Measurements from ENCODE around the gene WASF1. TPM values are rescaled to one million over a fixed set of nuclear protein-coding genes. Genes with fewer than 3 reads are reported as not detected.

WASF1 gene
- total and polyA plus RNA-seq, 2 donors (not counting 3 experiments of a cell fraction or from before 2014, with no cell fraction given): 20.9 to 27.5 TPM

GRCh38 chr6:110085285-110085684, 94.2 kb downstream of the WASF1 start:
- Histone ChIP-seq H3K27me3 (ENCODE audit: control insufficient read depth in 2 of 2, insufficient read depth in 2 of 2, low read length in 2 of 2) (no peaks in the 10 kb centered on the region), H3K36me3 (ENCODE audit: control insufficient read depth in 2 of 2, extremely low read depth in 1 of 2, insufficient read depth in 2 of 2, low read length in 2 of 2) (no peaks in the 10 kb centered on the region), H3K9me1 (replicated peaks; ENCODE audit: control insufficient read depth, extremely low read depth, insufficient read depth, low read length) (no peaks in the 10 kb centered on the region), H3K4me3 (replicated peaks in 1 of 3; ENCODE audit: insufficient read depth in 1 of 3, low read depth in 1 of 3, low read length in 3 of 3) (no peak overlapping the region), H3K27ac (ENCODE audit: insufficient read depth, low read depth, low read length) (no peak overlapping the region), H4K20me1 (replicated peaks; ENCODE audit: control insufficient read depth, extremely low read depth, insufficient read depth, low read length) (no peaks in the 10 kb centered on the region), H3K4me2 (ENCODE audit: insufficient read depth, low read length) (no peak overlapping the region), H3K79me2 (ENCODE audit: control insufficient read depth, insufficient read depth, low read length) (no peaks in the 10 kb centered on the region), H3K4me1 (ENCODE audit: control insufficient read depth, extremely low read depth, insufficient read depth, low read length) (no peaks in the 10 kb centered on the region), H3K9ac (replicated peaks; ENCODE audit: extremely low read depth, insufficient read depth, low read length) (no peak overlapping the region), H3K9me3 (replicated peaks; ENCODE audit: control insufficient read depth, insufficient read depth, low read length) (no peaks in the 10 kb centered on the region), H2AFZ (ENCODE audit: low read depth, low read length) (no peak overlapping the region)
- no TSS peak for BruUV-seq (replicated peaks)
- no peak for FAIRE-seq
- intact Hi-C loops (cut with micrococcal nuclease): no loop called here
- POLR2A ChIA-PET: no interaction called here
- dilution Hi-C loops (cut with MboI; ENCODE audit: extremely low pct_ligation_motif_present, low sequenced_read_pairs): no loop called here
- no peak for TF ChIP-seq GATA2 (IDR thresholded peaks at IDR 0.05; ENCODE audit: insufficient read depth, insufficient read length, low read depth, low read length)
- TF ChIP-seq MAX (IDR thresholded peaks at IDR 0.05; ENCODE audit: insufficient read depth, insufficient read length): no peak
- no peak for TF ChIP-seq POLR2A (IDR thresholded peaks at IDR 0.05; ENCODE audit: low read depth, low read length)
- TF ChIP-seq JUN (IDR thresholded peaks at IDR 0.05; ENCODE audit: borderline replicate concordance, insufficient read depth, insufficient read length, low read depth): no peak
- no peak for TF ChIP-seq MYC (IDR thresholded peaks at IDR 0.05; ENCODE audit: low read depth, low read length)
- TF ChIP-seq CTCF (IDR thresholded peaks at IDR 0.05; ENCODE audit: extremely low read depth in 1 of 2, insufficient read depth in 1 of 2, low read depth in 1 of 2, low read length in 2 of 2): no peak
- no peak for TF ChIP-seq FOS (IDR thresholded peaks at IDR 0.05; ENCODE audit: borderline replicate concordance, insufficient read depth, low read length)
- no peak for TF ChIP-seq POLR2AphosphoS5 (IDR thresholded peaks at IDR 0.05; ENCODE audit: insufficient read depth, low read depth, low read length)
- no peak for TF ChIP-seq EZH2 (IDR thresholded peaks at IDR 0.05; ENCODE audit: borderline replicate concordance, low read depth, low read length, severe bottlenecking)
- CTCF ChIA-PET: no interaction called here
- DNase-seq (ENCODE audit: low read depth, low spot score): no peak
